ENCODE measurements around the gene SLC38A4.

GRCh38 chr12:46763230-46763629 is 62.6 kb downstream of the SLC38A4 start:
- TF ChIP-seq CTCF (IDR thresholded peaks at IDR 0.05; ENCODE audit: borderline replicate concordance, extremely low read depth, low read length, poor library complexity, severe bottlenecking) (no peak), EZH2 (IDR thresholded peaks at IDR 0.05; ENCODE audit: borderline replicate concordance, low read depth, low read length, severe bottlenecking) (no peak)

All from DND-41 (cell line).